GM18867 (cell line): Measurements from ENCODE around the gene HOXA1.

Experiments
- ATAC-seq: cut with Tn5 transposase; IDR thresholded peaks from one replicate; pipeline ENCODE4 v1.9.1; 2021; ENCODE audit warnings: mild to moderate bottlenecking, moderate library complexity; ENCODE audit not compliant: unreplicated experiment

Gene HOXA1

DNA sequence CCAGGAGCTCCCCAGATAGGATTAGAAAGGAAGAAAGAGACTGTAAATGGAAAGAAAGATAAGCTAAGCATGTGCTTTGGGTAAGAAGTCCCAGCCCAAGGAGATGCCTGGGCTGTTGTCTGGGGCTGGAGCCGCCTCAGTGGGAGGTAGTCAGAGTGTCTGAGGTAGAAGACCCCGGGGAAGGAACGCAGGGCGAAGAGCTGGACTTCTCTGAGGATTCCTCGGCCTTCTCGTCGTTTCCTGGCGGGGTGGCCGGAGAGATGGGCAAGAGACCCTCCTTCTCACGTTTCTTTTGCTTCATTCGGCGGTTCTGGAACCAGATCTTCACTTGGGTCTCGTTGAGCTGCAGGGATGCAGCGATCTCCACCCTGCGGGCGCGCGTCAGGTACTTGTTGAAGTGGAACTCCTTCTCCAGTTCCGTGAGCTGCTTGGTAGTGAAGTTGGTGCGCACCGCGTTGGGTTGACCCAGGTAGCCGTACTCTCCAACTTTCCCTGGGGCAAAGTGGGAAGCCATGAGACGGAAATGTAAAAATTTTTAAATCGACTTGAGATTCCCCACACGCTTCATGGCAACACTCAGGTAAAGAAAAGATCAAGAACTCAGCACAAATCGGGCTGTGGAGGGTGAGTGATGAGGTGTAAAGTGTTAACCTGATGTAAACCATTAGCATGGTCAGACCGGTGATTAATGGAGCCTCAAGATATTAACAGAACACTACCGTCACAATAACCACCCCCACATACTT, 1.3 kb downstream of the HOXA1 start:
- no peak for ATAC-seq

GRCh38 chr7:27093184-27093895, 2.5 kb downstream of the HOXA1 start:
- ATAC-seq, result no peak

- ATAC-seq, result no peak
Measured at GRCh38 chr7:27092819-27093110, 3.0 kb downstream of the HOXA1 start.

GRCh38 chr7:27091941-27092818, 3.6 kb downstream of the HOXA1 start:
- ATAC-seq, result no peak

- no peak for ATAC-seq
Measured at GRCh38 chr7:27091105-27091504, 4.7 kb downstream of the HOXA1 start.

DNA sequence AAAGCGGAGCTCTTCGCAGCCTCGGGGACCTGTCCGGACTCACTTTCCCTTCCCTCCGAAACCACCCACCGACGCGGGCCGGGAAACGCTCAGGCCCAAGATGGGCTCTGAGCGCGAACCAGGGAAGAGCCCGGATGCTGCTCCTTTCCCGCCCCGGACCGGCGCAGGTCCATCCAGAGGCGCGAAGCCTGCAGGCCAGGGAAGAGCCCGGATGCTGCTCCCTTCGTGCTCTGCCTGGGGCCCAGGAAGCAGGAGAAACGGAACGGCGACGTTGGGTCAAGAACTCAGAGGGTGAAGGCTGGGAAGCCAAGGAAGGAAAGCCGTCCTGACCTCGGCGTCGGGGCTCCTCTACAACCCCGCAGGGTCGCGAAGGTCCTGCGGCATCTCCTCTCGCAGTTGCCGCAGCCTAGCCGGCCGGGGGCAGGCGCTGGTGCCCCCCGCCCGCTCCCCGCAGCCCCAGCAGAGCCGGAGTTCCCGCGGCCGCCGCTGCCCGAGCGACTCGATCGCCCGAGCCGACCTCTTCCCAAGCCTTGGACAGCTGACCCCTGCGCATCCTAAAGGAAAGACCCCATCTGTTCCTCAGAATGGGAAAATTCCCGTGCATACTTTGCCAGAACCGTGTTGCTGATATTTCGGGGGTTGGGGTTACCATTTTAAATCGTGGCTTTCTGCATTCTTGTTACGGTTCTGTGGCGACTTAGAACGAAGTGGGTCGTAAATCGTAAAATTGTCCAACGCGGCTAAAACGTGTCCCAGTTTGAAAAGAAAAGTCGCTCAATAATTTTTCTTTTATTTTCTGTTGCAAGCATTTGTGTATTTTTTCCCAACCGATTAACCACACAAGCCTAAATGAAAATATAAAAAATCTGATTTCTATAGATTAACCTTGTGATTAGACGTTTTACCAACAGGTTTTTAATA, 7.5 kb downstream of the HOXA1 start:
- ATAC-seq, result no peak

- peak; percentile 94 for ATAC-seq
Measured at GRCh38 chr7:27083646-27084045, 12.2 kb downstream of the HOXA1 start.

GRCh38 chr7:27082171-27082570, 13.6 kb downstream of the HOXA1 start:
- ATAC-seq, result no peak

- ATAC-seq, result no peak
Measured at GRCh38 chr7:27080844-27081436, 14.9 kb downstream of the HOXA1 start.

- ATAC-seq, result peak; percentile 39
Measured at GRCh38 chr7:27079234-27079975, 16.4 kb downstream of the HOXA1 start.

DNA sequence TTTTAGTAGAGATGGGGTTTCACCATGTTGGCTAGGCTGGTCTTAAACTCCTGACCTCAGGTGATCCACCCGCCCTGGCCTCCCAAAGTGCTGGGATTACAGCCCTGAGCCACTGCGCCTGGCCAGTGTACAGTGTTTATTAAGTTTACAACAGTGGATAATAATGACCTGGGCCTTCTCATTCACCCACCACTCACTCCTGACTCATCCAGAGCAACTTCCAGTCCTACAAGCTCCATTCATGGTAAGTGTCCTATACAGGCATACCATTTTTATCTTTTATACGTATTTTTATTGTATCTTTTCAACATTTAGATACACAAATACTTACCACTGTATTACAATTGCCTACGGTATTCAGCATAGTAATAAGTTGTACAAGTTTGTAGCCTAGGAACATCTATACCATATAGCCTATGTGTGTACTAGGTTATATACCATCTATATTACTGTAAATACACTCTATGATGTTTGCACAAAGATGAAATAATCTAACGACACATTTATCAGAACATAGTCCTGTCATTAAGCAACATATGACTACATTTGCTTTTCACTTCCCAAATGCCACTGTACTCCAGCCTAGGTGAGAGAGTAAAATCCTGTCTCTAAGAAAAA, 17.1 kb downstream of the HOXA1 start:
- ATAC-seq, result no peak

GRCh38 chr7:27073076-27073475, 22.7 kb downstream of the HOXA1 start:
- no peak for ATAC-seq

DNA sequence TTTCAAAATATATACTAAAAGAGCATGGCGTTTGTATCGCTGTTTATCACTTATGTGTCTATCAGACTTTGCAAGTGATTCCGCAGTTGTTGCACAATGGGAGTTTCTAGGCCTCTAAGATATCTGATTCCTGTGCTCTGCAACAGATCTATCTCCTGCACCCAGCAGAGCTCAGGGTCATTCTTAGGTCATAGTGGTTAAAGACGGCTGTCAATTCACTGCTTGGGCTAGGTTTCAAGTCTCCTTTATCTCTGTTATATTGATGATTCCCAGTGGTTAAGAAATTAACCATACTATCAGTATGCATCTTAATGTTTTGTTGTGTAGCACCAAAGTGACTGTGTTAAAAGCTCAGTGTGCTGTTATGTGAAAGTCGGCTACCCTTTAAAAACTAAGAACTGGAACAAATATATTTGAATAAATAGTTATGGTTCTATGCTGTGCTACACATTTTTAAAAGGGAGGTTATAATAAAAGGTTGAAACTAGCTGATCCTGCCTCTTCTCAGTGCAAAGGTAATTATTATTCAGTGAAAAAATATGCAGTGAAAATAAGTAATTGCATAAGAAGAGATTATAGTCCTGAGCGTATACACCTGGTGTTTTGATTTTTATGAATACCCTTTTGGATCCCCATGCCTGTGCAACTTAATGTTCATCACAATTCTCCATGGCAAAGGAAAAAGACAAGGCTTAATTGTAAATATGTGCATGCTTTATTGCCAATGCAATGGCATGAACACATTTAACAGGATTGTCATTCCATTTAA, 24.0 kb downstream of the HOXA1 start:
- ATAC-seq, result no peak

- ATAC-seq, result no peak
Measured at GRCh38 chr7:27068259-27068658, 27.5 kb downstream of the HOXA1 start.

DNA sequence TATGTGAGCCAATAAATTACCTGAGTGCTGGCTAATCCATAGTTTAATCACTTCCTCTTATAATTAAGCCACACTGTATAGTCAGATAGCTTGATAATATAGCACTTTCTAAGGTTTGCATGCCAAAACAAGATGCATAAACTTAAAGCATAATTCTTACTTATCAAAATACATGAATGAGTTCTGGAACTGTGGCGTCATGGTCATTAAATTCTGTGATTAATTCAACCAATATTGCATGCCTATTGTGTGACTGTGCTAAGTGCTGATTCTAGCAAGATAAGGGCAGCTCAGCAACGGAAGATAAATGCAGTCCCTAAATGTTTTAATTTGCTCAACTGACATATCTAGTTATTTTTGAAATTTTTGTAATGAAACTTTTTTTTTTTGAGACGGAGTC, 29.7 kb downstream of the HOXA1 start:
- no peak for ATAC-seq

DNA sequence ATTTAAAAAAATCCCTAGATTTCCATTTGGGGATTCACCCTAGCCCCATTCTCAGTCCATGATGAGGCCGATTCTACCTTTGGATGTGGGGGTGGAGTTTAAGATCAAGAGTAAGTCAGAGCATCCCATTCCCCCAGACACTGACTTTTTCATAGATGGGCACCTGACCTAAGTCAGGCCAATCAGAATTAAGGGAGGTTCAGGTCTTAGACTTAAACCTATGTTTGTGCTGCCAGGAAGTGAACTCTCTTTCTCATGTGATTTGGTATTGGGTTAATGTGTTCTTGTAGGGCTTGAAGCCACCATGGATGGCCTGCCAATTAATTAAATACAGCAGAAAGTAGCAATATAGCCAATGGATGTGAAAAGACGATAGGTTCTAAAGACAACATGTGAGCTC, 30.1 kb downstream of the HOXA1 start:
- ATAC-seq, result no peak

DNA sequence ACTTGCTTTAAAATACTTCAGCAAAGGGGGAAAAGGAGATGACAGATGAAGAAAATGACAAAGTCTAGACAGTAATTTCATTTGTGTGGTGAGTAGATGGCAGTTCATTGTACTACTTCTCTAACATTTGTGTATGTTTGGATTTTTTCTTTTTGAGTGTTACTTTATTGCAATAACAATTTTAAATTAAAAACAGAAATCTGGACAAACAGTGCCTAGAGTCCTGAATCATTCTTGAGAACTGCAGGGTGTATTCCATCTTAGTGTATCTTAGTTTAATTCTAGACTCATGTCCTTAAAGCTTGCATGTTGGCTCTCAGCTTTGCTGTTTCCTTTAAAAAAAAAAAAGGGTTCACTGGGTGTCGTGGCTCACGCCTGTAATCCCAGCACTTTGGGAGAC, 31.1 kb downstream of the HOXA1 start:
- no peak for ATAC-seq

- no peak for ATAC-seq
Measured at GRCh38 chr7:27064159-27064558, 31.6 kb downstream of the HOXA1 start.
